H1 (cell line): ENCODE results near the gene MIB2. TPM values are rescaled to one million over a fixed set of nuclear protein-coding genes. Genes with fewer than 3 reads are reported as not detected.

Experiments
- BACH1 ChIP-seq: IDR thresholded peaks from 2 replicates; pipeline ENCODE4 v1.6.1; 2012; ENCODE audit warnings: low read length, improper control_type of control experiment
- CHD1 ChIP-seq: IDR thresholded peaks from 2 replicates; pipeline ENCODE4 v1.6.1; 2012; ENCODE audit warnings: low read depth, low read length, improper control_type of control experiment
- EGR1 ChIP-seq: IDR thresholded peaks from 2 replicates; pipeline ENCODE4 v1.6.1; 2011; ENCODE audit warnings: low read depth, low read length, borderline replicate concordance
- EP300 ChIP-seq, 2 experiments: IDR thresholded peaks; 1 replicate in 1 of 2; 2 replicates in 1 of 2; pipeline ENCODE4 v1.6.1; 2011 to 2012; ENCODE audit warnings: low read depth in 2 of 2, low read length in 2 of 2, mild to moderate bottlenecking in 2 of 2, borderline replicate concordance in 1 of 2, inconsistent platforms in 1 of 2, moderate library complexity in 1 of 2
- GABPA ChIP-seq: IDR thresholded peaks from 2 replicates; pipeline ENCODE4 v1.6.1; 2011; ENCODE audit warnings: mild to moderate bottlenecking, low read length, moderate library complexity, borderline replicate concordance; ENCODE audit not compliant: insufficient read depth
- RNF2 ChIP-seq: fragments of 200-900, 300-1000 bp; sonication (generic); IDR thresholded peaks from 2 replicates; pipeline ENCODE4 v1.7.1; 2016; ENCODE audit warnings: borderline replicate concordance, low read depth, mild to moderate bottlenecking, antibody characterized with exemption, low read length; ENCODE audit not compliant: poor library complexity, severe bottlenecking; ENCODE audit errors: missing control alignments
- SP1 ChIP-seq: IDR thresholded peaks from 2 replicates; pipeline ENCODE4 v1.6.1; 2011; ENCODE audit warnings: low read depth, low read length
- ZNF274 ChIP-seq: IDR thresholded peaks from 2 replicates; pipeline ENCODE4 v1.7.0; 2012; ENCODE audit warnings: low read length, borderline replicate concordance; ENCODE audit errors: extremely low read depth
- polyA plus RNA-seq, 7 experiments: library from polyadenylated mRNA; depleted of rRNA in 3 of 7; stranded (reverse) in 5 of 7; unstranded in 2 of 7; fragments of >200 nt in 5 of 7; fragments of 200-250 nt in 2 of 7; gene quantifications; 1 replicate in 5 of 7; 2 replicates in 1 of 7; 4 replicates in 1 of 7; pipeline versions ENCODE4 v1.2.1 to v1.2.3, GENCODE V29; 2011 to 2013; ENCODE audit warnings: missing spikeins in 2 of 7, mixed read lengths in 2 of 7
- total RNA-seq: library from RNA; stranded (reverse); fragmentation: NEBNext Ultra II Directional; extraction: Animal tissue kit (Norgen Biotek cat#: 25700); gene quantifications from 2 replicates; pipeline ENCODE4 v1.2.1, GENCODE V29; 2021
- TF ChIP-seq, protein P1 (sequence below): fragments of 300-600 bp; sonication (generic); IDR thresholded peaks from 2 replicates; pipeline ENCODE4 v1.7.1; 2012; ENCODE audit warnings: low read length, moderate library complexity, mild to moderate bottlenecking, inconsistent platforms; ENCODE audit not compliant: insufficient replicate concordance

Gene MIB2
- total and polyA plus RNA-seq, 2 of the 8 experiments (the other 6 are each of a cell fraction or from before 2014, with no cell fraction given): 32.5 to 60.0 TPM

- TF ChIP-seq, protein P1, sequence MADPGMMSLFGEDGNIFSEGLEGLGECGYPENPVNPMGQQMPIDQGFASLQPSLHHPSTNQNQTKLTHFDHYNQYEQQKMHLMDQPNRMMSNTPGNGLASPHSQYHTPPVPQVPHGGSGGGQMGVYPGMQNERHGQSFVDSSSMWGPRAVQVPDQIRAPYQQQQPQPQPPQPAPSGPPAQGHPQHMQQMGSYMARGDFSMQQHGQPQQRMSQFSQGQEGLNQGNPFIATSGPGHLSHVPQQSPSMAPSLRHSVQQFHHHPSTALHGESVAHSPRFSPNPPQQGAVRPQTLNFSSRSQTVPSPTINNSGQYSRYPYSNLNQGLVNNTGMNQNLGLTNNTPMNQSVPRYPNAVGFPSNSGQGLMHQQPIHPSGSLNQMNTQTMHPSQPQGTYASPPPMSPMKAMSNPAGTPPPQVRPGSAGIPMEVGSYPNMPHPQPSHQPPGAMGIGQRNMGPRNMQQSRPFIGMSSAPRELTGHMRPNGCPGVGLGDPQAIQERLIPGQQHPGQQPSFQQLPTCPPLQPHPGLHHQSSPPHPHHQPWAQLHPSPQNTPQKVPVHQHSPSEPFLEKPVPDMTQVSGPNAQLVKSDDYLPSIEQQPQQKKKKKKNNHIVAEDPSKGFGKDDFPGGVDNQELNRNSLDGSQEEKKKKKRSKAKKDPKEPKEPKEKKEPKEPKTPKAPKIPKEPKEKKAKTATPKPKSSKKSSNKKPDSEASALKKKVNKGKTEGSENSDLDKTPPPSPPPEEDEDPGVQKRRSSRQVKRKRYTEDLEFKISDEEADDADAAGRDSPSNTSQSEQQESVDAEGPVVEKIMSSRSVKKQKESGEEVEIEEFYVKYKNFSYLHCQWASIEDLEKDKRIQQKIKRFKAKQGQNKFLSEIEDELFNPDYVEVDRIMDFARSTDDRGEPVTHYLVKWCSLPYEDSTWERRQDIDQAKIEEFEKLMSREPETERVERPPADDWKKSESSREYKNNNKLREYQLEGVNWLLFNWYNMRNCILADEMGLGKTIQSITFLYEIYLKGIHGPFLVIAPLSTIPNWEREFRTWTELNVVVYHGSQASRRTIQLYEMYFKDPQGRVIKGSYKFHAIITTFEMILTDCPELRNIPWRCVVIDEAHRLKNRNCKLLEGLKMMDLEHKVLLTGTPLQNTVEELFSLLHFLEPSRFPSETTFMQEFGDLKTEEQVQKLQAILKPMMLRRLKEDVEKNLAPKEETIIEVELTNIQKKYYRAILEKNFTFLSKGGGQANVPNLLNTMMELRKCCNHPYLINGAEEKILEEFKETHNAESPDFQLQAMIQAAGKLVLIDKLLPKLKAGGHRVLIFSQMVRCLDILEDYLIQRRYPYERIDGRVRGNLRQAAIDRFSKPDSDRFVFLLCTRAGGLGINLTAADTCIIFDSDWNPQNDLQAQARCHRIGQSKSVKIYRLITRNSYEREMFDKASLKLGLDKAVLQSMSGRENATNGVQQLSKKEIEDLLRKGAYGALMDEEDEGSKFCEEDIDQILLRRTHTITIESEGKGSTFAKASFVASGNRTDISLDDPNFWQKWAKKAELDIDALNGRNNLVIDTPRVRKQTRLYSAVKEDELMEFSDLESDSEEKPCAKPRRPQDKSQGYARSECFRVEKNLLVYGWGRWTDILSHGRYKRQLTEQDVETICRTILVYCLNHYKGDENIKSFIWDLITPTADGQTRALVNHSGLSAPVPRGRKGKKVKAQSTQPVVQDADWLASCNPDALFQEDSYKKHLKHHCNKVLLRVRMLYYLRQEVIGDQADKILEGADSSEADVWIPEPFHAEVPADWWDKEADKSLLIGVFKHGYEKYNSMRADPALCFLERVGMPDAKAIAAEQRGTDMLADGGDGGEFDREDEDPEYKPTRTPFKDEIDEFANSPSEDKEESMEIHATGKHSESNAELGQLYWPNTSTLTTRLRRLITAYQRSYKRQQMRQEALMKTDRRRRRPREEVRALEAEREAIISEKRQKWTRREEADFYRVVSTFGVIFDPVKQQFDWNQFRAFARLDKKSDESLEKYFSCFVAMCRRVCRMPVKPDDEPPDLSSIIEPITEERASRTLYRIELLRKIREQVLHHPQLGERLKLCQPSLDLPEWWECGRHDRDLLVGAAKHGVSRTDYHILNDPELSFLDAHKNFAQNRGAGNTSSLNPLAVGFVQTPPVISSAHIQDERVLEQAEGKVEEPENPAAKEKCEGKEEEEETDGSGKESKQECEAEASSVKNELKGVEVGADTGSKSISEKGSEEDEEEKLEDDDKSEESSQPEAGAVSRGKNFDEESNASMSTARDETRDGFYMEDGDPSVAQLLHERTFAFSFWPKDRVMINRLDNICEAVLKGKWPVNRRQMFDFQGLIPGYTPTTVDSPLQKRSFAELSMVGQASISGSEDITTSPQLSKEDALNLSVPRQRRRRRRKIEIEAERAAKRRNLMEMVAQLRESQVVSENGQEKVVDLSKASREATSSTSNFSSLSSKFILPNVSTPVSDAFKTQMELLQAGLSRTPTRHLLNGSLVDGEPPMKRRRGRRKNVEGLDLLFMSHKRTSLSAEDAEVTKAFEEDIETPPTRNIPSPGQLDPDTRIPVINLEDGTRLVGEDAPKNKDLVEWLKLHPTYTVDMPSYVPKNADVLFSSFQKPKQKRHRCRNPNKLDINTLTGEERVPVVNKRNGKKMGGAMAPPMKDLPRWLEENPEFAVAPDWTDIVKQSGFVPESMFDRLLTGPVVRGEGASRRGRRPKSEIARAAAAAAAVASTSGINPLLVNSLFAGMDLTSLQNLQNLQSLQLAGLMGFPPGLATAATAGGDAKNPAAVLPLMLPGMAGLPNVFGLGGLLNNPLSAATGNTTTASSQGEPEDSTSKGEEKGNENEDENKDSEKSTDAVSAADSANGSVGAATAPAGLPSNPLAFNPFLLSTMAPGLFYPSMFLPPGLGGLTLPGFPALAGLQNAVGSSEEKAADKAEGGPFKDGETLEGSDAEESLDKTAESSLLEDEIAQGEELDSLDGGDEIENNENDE: no peak
- TF ChIP-seq RNF2 (no peak), GABPA (peak; percentile 75; the same call in 1 of the 2 replicates), BACH1 (no peak), EP300 (IDR thresholded peaks at IDR 0.05; ENCODE audit: borderline replicate concordance in 1 of 2, low read depth in 2 of 2, low read length in 2 of 2) (no peak), CHD1 (no peak), ZNF274 (no peak), SP1 (no peak), EGR1 (no peak)
Observed at GRCh38 chr1:1628754-1629429, 13.6 kb downstream of the MIB2 start (continued).
